HG03469 (cell line): Measurements from ENCODE around the gene IQCE.

Experiments
- ATAC-seq: cut with Tn5 transposase; IDR thresholded peaks from one replicate; pipeline ENCODE4 v1.9.1; 2021; ENCODE audit warnings: mild to moderate bottlenecking, moderate library complexity, moderate number of reproducible peaks; ENCODE audit not compliant: unreplicated experiment

The IQCE gene

GRCh38 chr7:2558629-2559282 is at the start of gene IQCE:
Gene IQCE (plus strand): TSS chr7:2558979. CDS start chr7:2559182, 203 bp downstream.
- peak; percentile 43 for ATAC-seq

- ATAC-seq, result no peak
Measured at GRCh38 chr7:2509298-2509906, 49.4 kb upstream of the IQCE start.

- no peak for ATAC-seq
Measured at GRCh38 chr7:2510130-2510776, 48.5 kb upstream of the IQCE start.

GRCh38 chr7:2510909-2511768 is 47.6 kb upstream of the IQCE start:
- no peak for ATAC-seq

GRCh38 chr7:2511769-2512168 is 47.0 kb upstream of the IQCE start:
- no peak for ATAC-seq

GRCh38 chr7:2512179-2512661 is 46.6 kb upstream of the IQCE start:
- ATAC-seq, result no peak

- ATAC-seq, result no peak
Measured at GRCh38 chr7:2512713-2513112, 46.1 kb upstream of the IQCE start.

GRCh38 chr7:2513702-2514101 is 45.1 kb upstream of the IQCE start:
- no peak for ATAC-seq

GRCh38 chr7:2514473-2515423 is 44.0 kb upstream of the IQCE start:
- no peak for ATAC-seq

GRCh38 chr7:2515424-2516193 is 43.2 kb upstream of the IQCE start:
- no peak for ATAC-seq

- no peak for ATAC-seq
Measured at GRCh38 chr7:2516194-2516555, 42.6 kb upstream of the IQCE start.

- no peak for ATAC-seq
Measured at GRCh38 chr7:2517026-2517425, 41.8 kb upstream of the IQCE start.

- ATAC-seq, result no peak
Measured at GRCh38 chr7:2517678-2518507, 40.9 kb upstream of the IQCE start.

- no peak for ATAC-seq
Measured at GRCh38 chr7:2518737-2519118, 40.1 kb upstream of the IQCE start.

- peak; percentile 83 for ATAC-seq
Measured at GRCh38 chr7:2519119-2519930, 39.5 kb upstream of the IQCE start, which contains the start of gene LFNG. Gene LFNG (plus strand): TSS chr7:2519774. CDS start chr7:2519862, 88 bp downstream.

- ATAC-seq, result no peak
Measured at GRCh38 chr7:2520131-2520760, 38.5 kb upstream of the IQCE start.

GRCh38 chr7:2520761-2521290 is 38.0 kb upstream of the IQCE start:
- no peak for ATAC-seq
